ENCODE measurements around the gene CFAP99. TPM values are rescaled to one million over a fixed set of nuclear protein-coding genes. Genes with fewer than 3 reads are reported as not detected.

Gene CFAP99
- polyA plus RNA-seq, 1 donor (not counting 4 experiments of a cell fraction or from before 2014, with no cell fraction given), result not detected

DNA sequence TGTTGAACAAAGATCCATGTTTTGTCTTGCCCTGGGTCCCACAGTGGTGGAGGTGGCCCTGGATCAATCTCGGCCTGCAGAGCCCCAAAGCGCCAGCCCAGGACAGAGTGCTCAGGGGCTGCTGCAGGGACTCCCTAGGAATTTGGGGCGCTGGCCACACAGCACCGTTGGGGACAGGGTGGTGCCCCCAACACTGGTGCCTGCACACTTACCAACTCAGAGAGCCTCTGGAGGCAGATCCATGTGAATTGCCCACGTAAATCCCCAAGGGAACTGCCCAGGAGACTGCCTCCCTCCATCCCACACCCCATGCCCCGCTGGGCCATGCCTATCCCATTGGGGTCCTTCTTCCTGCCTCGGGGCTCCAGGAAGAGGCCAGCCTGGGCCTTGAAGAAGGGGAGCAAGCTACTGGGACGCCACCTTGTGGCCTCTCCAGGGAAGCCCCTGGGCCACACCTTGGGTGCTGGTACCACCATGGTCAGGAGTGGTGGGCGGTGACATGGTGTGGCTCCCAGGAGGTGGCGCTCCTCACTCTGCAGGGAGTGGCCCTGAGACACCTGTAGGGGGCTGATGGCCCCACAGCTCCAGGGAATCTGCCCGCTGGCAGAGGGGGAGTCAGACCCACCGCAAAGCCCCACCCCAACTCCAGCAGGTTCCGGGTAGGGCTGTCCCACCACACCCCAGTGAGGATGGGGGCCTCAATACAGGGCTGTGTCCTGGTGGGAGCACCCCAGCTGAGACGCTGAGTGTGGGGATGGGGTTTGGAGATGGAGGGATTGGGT, 22.8 kb downstream of the CFAP99 start:
- no peak overlapping the region for H2AFZ ChIP-seq (ENCODE audit: control insufficient read depth, low read length)
- TF ChIP-seq, protein P1, sequence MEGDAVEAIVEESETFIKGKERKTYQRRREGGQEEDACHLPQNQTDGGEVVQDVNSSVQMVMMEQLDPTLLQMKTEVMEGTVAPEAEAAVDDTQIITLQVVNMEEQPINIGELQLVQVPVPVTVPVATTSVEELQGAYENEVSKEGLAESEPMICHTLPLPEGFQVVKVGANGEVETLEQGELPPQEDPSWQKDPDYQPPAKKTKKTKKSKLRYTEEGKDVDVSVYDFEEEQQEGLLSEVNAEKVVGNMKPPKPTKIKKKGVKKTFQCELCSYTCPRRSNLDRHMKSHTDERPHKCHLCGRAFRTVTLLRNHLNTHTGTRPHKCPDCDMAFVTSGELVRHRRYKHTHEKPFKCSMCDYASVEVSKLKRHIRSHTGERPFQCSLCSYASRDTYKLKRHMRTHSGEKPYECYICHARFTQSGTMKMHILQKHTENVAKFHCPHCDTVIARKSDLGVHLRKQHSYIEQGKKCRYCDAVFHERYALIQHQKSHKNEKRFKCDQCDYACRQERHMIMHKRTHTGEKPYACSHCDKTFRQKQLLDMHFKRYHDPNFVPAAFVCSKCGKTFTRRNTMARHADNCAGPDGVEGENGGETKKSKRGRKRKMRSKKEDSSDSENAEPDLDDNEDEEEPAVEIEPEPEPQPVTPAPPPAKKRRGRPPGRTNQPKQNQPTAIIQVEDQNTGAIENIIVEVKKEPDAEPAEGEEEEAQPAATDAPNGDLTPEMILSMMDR (optimal IDR thresholded peaks at IDR 0.05 in 1 of 3, IDR thresholded peaks at IDR 0.05 in 1 of 3, conservative IDR thresholded peaks at IDR 0.05 in 1 of 3; ENCODE audit: extremely low read depth in 1 of 3, insufficient read depth in 2 of 3, low read length in 3 of 3), result peak; percentile 73 to 79 (median 76)
- no peak for TF ChIP-seq EZH2 (IDR thresholded peaks at IDR 0.05; ENCODE audit: low read length)
- H3K4me1 ChIP-seq (ENCODE audit: control insufficient read depth, extremely low read depth, insufficient read depth, low read length), result no peaks in the 10 kb centered on the region
- FAIRE-seq (no peak), DNase-seq (ENCODE audit: low read depth, low spot score) (peak; percentile 19)
- H3K9ac ChIP-seq (ENCODE audit: control insufficient read depth, extremely low read depth, insufficient read depth, low read length), result no peak overlapping the region
- no peak overlapping the region for H3K4me2 ChIP-seq (ENCODE audit: control insufficient read depth, extremely low read depth, insufficient read depth, low read depth, low read length)
- dilution Hi-C loops (cut with MboI; ENCODE audit: extremely low pct_ligation_motif_present, low sequenced_read_pairs), result no loop called here
- H3K9me1 ChIP-seq (ENCODE audit: control insufficient read depth, extremely low read depth, insufficient read depth, low read length), result no peaks in the 10 kb centered on the region
- H4K20me1 ChIP-seq (ENCODE audit: control insufficient read depth, extremely low read depth, insufficient read depth, low read length), result no peaks in the 10 kb centered on the region
- H3K9me3 ChIP-seq (ENCODE audit: control insufficient read depth, low read depth, low read length), result no peaks in the 10 kb centered on the region
- no peaks in the 10 kb centered on the region for H3K36me3 ChIP-seq (ENCODE audit: control insufficient read depth in 2 of 2, extremely low read depth in 1 of 2, insufficient read depth in 2 of 2, low read length in 2 of 2)
- H3K27ac ChIP-seq (ENCODE audit: control insufficient read depth, insufficient read depth, low read length), result no peak overlapping the region
- no peaks in the 10 kb centered on the region for H3K27me3 ChIP-seq (ENCODE audit: control insufficient read depth, extremely low read depth, insufficient read depth, low read length)
- no peak overlapping the region for H3K4me3 ChIP-seq (ENCODE audit: control insufficient read depth in 2 of 3, extremely low read depth in 1 of 3, insufficient read depth in 2 of 3, low read depth in 1 of 3, low read length in 3 of 3)
- no peaks in the 10 kb centered on the region for H3K79me2 ChIP-seq (ENCODE audit: control insufficient read depth, insufficient read depth, low read length)

DNA sequence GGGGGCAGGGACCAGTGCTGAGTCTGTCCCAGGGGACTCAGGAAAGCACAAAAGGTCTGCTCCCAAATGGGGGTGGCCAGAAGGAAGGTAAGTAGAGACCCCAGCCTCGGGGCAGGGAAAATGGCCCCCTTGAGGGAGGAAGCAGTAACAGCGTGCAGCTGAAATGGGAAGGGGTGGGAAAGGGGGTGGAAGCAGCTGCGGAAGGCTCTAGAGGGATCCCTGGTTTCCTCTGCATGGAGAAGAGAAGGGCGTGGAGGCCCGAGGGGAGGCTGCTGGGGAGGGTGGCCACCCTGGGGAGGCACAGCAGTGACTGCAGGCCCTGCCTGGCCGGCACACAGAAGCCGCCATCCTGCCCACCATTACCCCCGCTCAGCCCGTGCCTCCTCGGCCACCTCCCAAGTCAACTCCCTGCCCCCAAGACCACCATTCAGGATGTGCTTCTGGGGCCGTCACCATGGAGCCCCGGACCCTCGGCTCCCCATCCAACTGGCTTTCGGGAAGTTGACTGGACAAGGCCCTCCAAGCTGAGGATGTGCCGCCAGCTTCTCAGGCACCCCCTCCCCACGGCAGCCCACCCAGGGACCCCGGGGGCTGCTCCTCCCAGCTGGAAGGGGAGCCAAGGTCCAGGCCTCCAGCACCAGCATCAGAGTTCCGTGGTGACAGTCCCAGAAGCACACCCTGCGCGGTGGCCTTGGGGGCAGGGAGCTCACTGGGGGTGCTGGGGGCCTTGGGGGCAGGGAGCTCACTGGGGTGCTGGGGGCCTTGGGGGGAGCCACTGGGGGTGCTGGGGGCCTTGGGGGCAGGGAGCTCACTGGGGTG, 23.6 kb downstream of the CFAP99 start:
- Histone ChIP-seq H3K9me3 (ENCODE audit: control insufficient read depth, low read depth, low read length) (no peaks in the 10 kb centered on the region), H4K20me1 (ENCODE audit: control insufficient read depth, extremely low read depth, insufficient read depth, low read length) (no peaks in the 10 kb centered on the region), H3K4me2 (ENCODE audit: control insufficient read depth, extremely low read depth, insufficient read depth, low read depth, low read length) (no peak overlapping the region), H3K9me1 (ENCODE audit: control insufficient read depth, extremely low read depth, insufficient read depth, low read length) (no peaks in the 10 kb centered on the region), H3K27ac (ENCODE audit: control insufficient read depth, insufficient read depth, low read length) (no peak overlapping the region), H3K36me3 (ENCODE audit: control insufficient read depth in 2 of 2, extremely low read depth in 1 of 2, insufficient read depth in 2 of 2, low read length in 2 of 2) (no peaks in the 10 kb centered on the region), H3K4me1 (ENCODE audit: control insufficient read depth, extremely low read depth, insufficient read depth, low read length) (no peaks in the 10 kb centered on the region), H3K9ac (ENCODE audit: control insufficient read depth, extremely low read depth, insufficient read depth, low read length) (no peak overlapping the region), H3K27me3 (ENCODE audit: control insufficient read depth, extremely low read depth, insufficient read depth, low read length) (no peaks in the 10 kb centered on the region), H2AFZ (ENCODE audit: control insufficient read depth, low read length) (no peak overlapping the region), H3K4me3 (ENCODE audit: control insufficient read depth in 2 of 3, extremely low read depth in 1 of 3, insufficient read depth in 2 of 3, low read depth in 1 of 3, low read length in 3 of 3) (no peak overlapping the region), H3K79me2 (ENCODE audit: control insufficient read depth, insufficient read depth, low read length) (no peaks in the 10 kb centered on the region)
- FAIRE-seq, result no peak
- TF ChIP-seq, protein P1 (optimal IDR thresholded peaks at IDR 0.05 in 1 of 3, IDR thresholded peaks at IDR 0.05 in 1 of 3, conservative IDR thresholded peaks at IDR 0.05 in 1 of 3; ENCODE audit: extremely low read depth in 1 of 3, insufficient read depth in 2 of 3, low read length in 3 of 3), result no peak
- no peak for TF ChIP-seq EZH2 (IDR thresholded peaks at IDR 0.05; ENCODE audit: low read length)
- DNase-seq (ENCODE audit: low read depth, low spot score), result no peak
- dilution Hi-C loops (cut with MboI; ENCODE audit: extremely low pct_ligation_motif_present, low sequenced_read_pairs), result no loop called here

All from keratinocyte (primary cell).